Vagina (tissue), 2 donors: ENCODE data around the gene FAM167B.

Experiments used
- POLR2A ChIP-seq, 2 donors: fragments of 450-650 bp; IDR thresholded peaks; one replicate each; pipeline ENCODE4 v1.6.1; 2017; ENCODE audit warnings: antibody characterized with exemption in 2 of 2, mild to moderate bottlenecking in 2 of 2, moderate library complexity in 2 of 2
- TF ChIP-seq, protein P1 (sequence below), 3 experiments: fragments of 450-650 bp in 2 of 3; fragments of 200-600 bp in 1 of 3; sonication (generic) in 1 of 3; IDR thresholded peaks; one replicate each; pipeline ENCODE4 v1.5.1; 2017 to 2019; ENCODE audit warnings: antibody characterized with exemption in 3 of 3, mild to moderate bottlenecking in 2 of 3, moderate library complexity in 2 of 3

DNA sequence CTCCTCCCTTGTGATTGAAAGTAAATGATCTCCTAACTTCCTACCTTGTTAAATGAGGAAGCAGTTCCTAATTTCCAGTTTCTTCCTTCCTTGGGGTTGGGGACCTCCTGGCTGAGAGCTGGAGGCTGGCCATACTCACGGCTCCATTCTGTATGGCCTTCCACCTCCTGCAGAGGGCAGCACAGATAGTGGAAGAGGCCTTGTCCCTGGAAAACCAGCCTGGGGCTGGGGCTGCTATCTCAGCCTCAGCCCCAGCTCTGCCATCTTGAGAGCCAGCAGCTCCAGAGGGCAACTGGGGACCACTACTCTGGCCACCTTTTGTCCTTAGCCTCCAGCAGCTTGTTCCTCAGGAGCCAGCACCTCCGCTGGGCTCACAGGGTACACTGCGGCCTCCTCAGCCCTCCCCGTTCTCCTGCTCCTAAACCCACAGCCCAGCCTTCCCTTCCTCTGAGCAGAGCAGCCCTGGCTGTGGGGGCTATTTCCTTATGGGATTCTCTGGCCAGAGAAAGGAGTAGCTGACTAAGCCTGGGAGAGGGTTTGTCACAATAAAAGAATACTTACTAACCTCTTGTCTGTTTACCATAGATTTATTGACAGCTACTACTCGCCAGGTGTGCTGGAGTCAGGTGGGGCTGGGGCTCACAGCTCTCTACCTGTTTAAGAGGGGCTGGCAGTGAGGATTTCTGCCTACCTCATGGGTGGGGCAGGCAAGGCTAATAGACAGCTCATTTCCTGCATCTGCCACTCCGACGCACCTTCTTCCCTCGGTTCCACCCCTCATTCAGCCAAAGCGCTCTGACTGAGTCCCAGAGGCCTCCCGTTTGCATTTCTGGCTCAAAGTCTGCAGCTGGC lies 31.2 kb upstream of the FAM167B start:
- TF ChIP-seq, protein P1, sequence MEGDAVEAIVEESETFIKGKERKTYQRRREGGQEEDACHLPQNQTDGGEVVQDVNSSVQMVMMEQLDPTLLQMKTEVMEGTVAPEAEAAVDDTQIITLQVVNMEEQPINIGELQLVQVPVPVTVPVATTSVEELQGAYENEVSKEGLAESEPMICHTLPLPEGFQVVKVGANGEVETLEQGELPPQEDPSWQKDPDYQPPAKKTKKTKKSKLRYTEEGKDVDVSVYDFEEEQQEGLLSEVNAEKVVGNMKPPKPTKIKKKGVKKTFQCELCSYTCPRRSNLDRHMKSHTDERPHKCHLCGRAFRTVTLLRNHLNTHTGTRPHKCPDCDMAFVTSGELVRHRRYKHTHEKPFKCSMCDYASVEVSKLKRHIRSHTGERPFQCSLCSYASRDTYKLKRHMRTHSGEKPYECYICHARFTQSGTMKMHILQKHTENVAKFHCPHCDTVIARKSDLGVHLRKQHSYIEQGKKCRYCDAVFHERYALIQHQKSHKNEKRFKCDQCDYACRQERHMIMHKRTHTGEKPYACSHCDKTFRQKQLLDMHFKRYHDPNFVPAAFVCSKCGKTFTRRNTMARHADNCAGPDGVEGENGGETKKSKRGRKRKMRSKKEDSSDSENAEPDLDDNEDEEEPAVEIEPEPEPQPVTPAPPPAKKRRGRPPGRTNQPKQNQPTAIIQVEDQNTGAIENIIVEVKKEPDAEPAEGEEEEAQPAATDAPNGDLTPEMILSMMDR (IDR thresholded peaks at IDR 0.05), result peak in 2 of 3 experiments; percentile 24 to 37
- no peak for TF ChIP-seq POLR2A (IDR thresholded peaks at IDR 0.05)
